PC-3 (cell line): Measurements from ENCODE around the gene PLXNA2. TPM values are rescaled to one million over a fixed set of nuclear protein-coding genes. Genes with fewer than 3 reads are reported as not detected.

Experiments
- ATAC-seq: fragments of 200-7000 bp; cut with Tn5 transposase; 2 replicates; pipeline ENCODE4 v1.9.1; 2020; ENCODE audit warnings: mild to moderate bottlenecking, moderate library complexity
- BruUV-seq: library from RNA; stranded (reverse); fragments of 400-500 nt; replicated peaks from 2 replicates; lab custom pipeline; 2021; lab: Mats Ljungman, UMichigan
- CTCF ChIA-PET: fragments of 300-600 bp; sonication (Branson Sonifier 250); formaldehyde crosslinking; loops from one replicate; lab custom pipeline; 2022; ENCODE audit warnings: antibody characterized with exemption; lab: Charles Lee
- POLR2A ChIA-PET: fragments of 300-600 bp; sonication (Branson Sonifier 250); formaldehyde crosslinking; loops from one replicate; lab custom pipeline; 2022; ENCODE audit warnings: antibody characterized with exemption; ENCODE audit not compliant: unreplicated experiment; lab: Charles Lee
- DNase-seq: peaks from one replicate; pipeline ENCODE4 v3.0.0-alpha.2; 2015
- H2AFZ ChIP-seq: fragments of 300-600 bp; sonication (generic); 2 replicates; pipeline ENCODE4 v1.6.0; 2016; ENCODE audit warnings: antibody characterized with exemption, low read length
- H3F3A ChIP-seq: fragments of 300-600 bp; sonication (generic); one replicate; pipeline ENCODE4 v1.6.0; 2017; ENCODE audit warnings: antibody characterized with exemption, low read length, control low read depth, mild to moderate bottlenecking; ENCODE audit not compliant: unreplicated experiment
- H3K27ac ChIP-seq: fragments of 300-600 bp; sonication (generic); 2 replicates; pipeline ENCODE4 v1.5.1; 2016; ENCODE audit warnings: mild to moderate bottlenecking, low read length
- H3K27me3 ChIP-seq: fragments of 300-600 bp; sonication (generic); 2 replicates; pipeline ENCODE4 v1.6.1; 2016; ENCODE audit warnings: low read length, mixed read lengths
- H3K36me3 ChIP-seq: fragments of 300-600 bp; sonication (generic); 2 replicates; pipeline ENCODE4 v1.6.1; 2016; ENCODE audit warnings: low read depth, mixed run types, low read length, mixed read lengths
- H3K4me1 ChIP-seq: fragments of 300-600 bp; sonication (generic); 2 replicates; pipeline ENCODE4 v1.5.1; 2016; ENCODE audit warnings: low read length; ENCODE audit not compliant: insufficient read depth
- H3K4me2 ChIP-seq: fragments of 300-600 bp; sonication (generic); 2 replicates; pipeline ENCODE4 v1.6.0; 2016; ENCODE audit warnings: low read length
- H3K4me3 ChIP-seq: fragments of 300-600 bp; sonication (generic); 2 replicates; pipeline ENCODE4 v1.5.1; 2016; ENCODE audit warnings: mild to moderate bottlenecking, low read length, mixed read lengths
- H3K79me2 ChIP-seq: fragments of 300-600 bp; sonication (generic); 2 replicates; pipeline ENCODE4 v1.6.1; 2017; ENCODE audit warnings: low read length, mixed read lengths
- H3K9ac ChIP-seq: fragments of 300-600 bp; sonication (generic); 2 replicates; pipeline ENCODE4 v1.6.0; 2016; ENCODE audit warnings: mild to moderate bottlenecking, low read length
- H3K9me2 ChIP-seq: fragments of 300-600 bp; sonication (generic); replicated peaks from 2 replicates; pipeline ENCODE4 v1.6.1; 2016; ENCODE audit warnings: mixed run types, low read length, mixed read lengths
- H3K9me3 ChIP-seq: fragments of 300-600 bp; sonication (generic); 2 replicates; pipeline ENCODE4 v1.6.1; 2016; ENCODE audit warnings: low read length, mixed read lengths
- H4K20me1 ChIP-seq: fragments of 300-600 bp; sonication (generic); 2 replicates; pipeline ENCODE4 v1.6.1; 2016; ENCODE audit warnings: low read length, mixed read lengths
- EZH2 ChIP-seq: fragments of 300-600 bp; sonication (generic); IDR thresholded peaks from one replicate; pipeline ENCODE4 v1.6.1; 2017; ENCODE audit warnings: antibody characterized with exemption, mild to moderate bottlenecking, low read length; ENCODE audit not compliant: unreplicated experiment
- EZH2phosphoT487 ChIP-seq: fragments of 300-600 bp; sonication (generic); IDR thresholded peaks from 2 replicates; pipeline ENCODE4 v1.6.1; 2018; ENCODE audit warnings: mild to moderate bottlenecking, antibody characterized with exemption, low read length, borderline replicate concordance
- intact Hi-C: fragments of 100-400 bp; cut with micrococcal nuclease; formaldehyde crosslinking; loops from 2 replicates; pipeline ENCODE4 v1.9.0; 2023
- total RNA-seq: library from RNA; depleted of rRNA; stranded (reverse); fragments of >200 nt; gene quantifications from 2 replicates; pipeline ENCODE4 v1.2.3, GENCODE V29; 2014
- TF ChIP-seq, protein P1 (sequence below): fragments of 300-600 bp; sonication (generic); conservative IDR thresholded peaks from 2 replicates; pipeline ENCODE4 v1.5.1; 2017; ENCODE audit warnings: antibody characterized with exemption, low read depth, mild to moderate bottlenecking, low read length

PLXNA2 gene
- total RNA-seq, 1 experiment from 2014 or later, result 16.2 TPM

- Histone ChIP-seq H3K9me2 (no peaks in the 10 kb centered on the region), H3K9ac (no peak overlapping the region), H3F3A (no peaks in the 10 kb centered on the region), H3K9me3 (no peaks in the 10 kb centered on the region), H2AFZ (no peak overlapping the region), H4K20me1 (no peaks in the 10 kb centered on the region), H3K4me1 (peaks cover 16% of the 10 kb centered on the region), H3K27me3 (no peaks in the 10 kb centered on the region), H3K4me2 (no peak overlapping the region), H3K27ac (no peak overlapping the region), H3K4me3 (no peak overlapping the region), H3K79me2 (no peaks in the 10 kb centered on the region), H3K36me3 (no peaks in the 10 kb centered on the region)
- POLR2A ChIA-PET, result no interaction called here
- CTCF ChIA-PET, result no interaction called here
- BruUV-seq, result no TSS peak
- no peak for ATAC-seq
- no peak for DNase-seq
- intact Hi-C loops, result no loop called here
- no peak for TF ChIP-seq EZH2phosphoT487
- TF ChIP-seq EZH2, result no peak
- TF ChIP-seq, protein P1, sequence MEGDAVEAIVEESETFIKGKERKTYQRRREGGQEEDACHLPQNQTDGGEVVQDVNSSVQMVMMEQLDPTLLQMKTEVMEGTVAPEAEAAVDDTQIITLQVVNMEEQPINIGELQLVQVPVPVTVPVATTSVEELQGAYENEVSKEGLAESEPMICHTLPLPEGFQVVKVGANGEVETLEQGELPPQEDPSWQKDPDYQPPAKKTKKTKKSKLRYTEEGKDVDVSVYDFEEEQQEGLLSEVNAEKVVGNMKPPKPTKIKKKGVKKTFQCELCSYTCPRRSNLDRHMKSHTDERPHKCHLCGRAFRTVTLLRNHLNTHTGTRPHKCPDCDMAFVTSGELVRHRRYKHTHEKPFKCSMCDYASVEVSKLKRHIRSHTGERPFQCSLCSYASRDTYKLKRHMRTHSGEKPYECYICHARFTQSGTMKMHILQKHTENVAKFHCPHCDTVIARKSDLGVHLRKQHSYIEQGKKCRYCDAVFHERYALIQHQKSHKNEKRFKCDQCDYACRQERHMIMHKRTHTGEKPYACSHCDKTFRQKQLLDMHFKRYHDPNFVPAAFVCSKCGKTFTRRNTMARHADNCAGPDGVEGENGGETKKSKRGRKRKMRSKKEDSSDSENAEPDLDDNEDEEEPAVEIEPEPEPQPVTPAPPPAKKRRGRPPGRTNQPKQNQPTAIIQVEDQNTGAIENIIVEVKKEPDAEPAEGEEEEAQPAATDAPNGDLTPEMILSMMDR, result no peak
Measured at GRCh38 chr1:208135354-208135753, 108.8 kb downstream of the PLXNA2 start.

GRCh38 chr1:208134491-208134890 is 109.7 kb downstream of the PLXNA2 start:
- Histone ChIP-seq H3K27me3 (no peaks in the 10 kb centered on the region), H3K9me2 (no peaks in the 10 kb centered on the region), H3K4me3 (no peak overlapping the region), H3K79me2 (no peaks in the 10 kb centered on the region), H3K4me1 (peaks cover 16% of the 10 kb centered on the region), H4K20me1 (no peaks in the 10 kb centered on the region), H3K27ac (no peak overlapping the region), H3K9me3 (no peaks in the 10 kb centered on the region), H3K36me3 (no peaks in the 10 kb centered on the region), H2AFZ (no peak overlapping the region), H3K4me2 (no peak overlapping the region), H3K9ac (no peak overlapping the region), H3F3A (no peaks in the 10 kb centered on the region)
- TF ChIP-seq EZH2 (no peak), EZH2phosphoT487 (no peak)
- TF ChIP-seq, protein P1, result no peak
- DNase-seq (no peak), ATAC-seq (no peak)
- ChIA-PET POLR2A (no interaction called here), CTCF (no interaction called here)
- intact Hi-C loops, result no loop called here
- BruUV-seq, result no TSS peak

GRCh38 chr1:208133355-208133754 is 110.8 kb downstream of the PLXNA2 start:
- Histone ChIP-seq H2AFZ (no peak overlapping the region), H3K79me2 (no peaks in the 10 kb centered on the region), H3K9me3 (no peaks in the 10 kb centered on the region), H4K20me1 (no peaks in the 10 kb centered on the region), H3K27ac (no peak overlapping the region), H3K4me3 (no peak overlapping the region), H3K4me2 (no peak overlapping the region), H3K27me3 (no peaks in the 10 kb centered on the region), H3F3A (no peaks in the 10 kb centered on the region), H3K36me3 (no peaks in the 10 kb centered on the region), H3K9ac (no peak overlapping the region), H3K4me1 (peaks cover 16% of the 10 kb centered on the region), H3K9me2 (no peaks in the 10 kb centered on the region)
- intact Hi-C loops, result no loop called here
- DNase-seq, result no peak
- no peak for TF ChIP-seq EZH2
- TF ChIP-seq, protein P1, result no peak
- no peak for TF ChIP-seq EZH2phosphoT487
- ChIA-PET CTCF (no interaction called here), POLR2A (no interaction called here)
- no TSS peak for BruUV-seq
- ATAC-seq, result no peak
